22Rv1 (cell line): ENCODE data around the gene PPP6R1.

Source experiments
- ZFX ChIP-seq: fragments of 450-650 bp; IDR thresholded peaks from 2 replicates; pipeline ENCODE4 v1.6.1; 2017; ENCODE audit warnings: antibody characterized with exemption, borderline replicate concordance
- TF ChIP-seq, protein P1 (sequence below): fragments of 450-650 bp; IDR thresholded peaks from 2 replicates; pipeline ENCODE4 v1.5.1; 2017; ENCODE audit warnings: mild to moderate bottlenecking

DNA sequence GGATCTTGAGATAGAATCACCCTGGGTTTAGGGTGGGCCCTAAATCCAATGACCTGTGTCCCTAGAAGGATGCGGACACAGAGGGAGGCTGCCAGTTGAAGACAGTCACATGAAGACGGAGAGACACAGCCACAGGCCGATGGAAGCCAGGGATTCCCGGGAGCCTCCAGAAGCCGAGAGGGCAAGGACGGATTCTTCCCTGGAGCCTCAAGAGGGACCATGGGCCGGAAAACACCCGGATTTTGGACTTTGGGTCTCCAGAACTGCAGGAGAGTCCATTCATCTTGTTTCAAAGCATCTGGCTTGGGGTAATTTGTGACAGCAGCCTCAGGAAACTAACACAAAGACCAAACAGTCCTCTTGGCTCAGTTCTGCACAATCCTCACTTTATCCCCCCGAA is 32.5 kb downstream of the PPP6R1 start:
- TF ChIP-seq, protein P1, sequence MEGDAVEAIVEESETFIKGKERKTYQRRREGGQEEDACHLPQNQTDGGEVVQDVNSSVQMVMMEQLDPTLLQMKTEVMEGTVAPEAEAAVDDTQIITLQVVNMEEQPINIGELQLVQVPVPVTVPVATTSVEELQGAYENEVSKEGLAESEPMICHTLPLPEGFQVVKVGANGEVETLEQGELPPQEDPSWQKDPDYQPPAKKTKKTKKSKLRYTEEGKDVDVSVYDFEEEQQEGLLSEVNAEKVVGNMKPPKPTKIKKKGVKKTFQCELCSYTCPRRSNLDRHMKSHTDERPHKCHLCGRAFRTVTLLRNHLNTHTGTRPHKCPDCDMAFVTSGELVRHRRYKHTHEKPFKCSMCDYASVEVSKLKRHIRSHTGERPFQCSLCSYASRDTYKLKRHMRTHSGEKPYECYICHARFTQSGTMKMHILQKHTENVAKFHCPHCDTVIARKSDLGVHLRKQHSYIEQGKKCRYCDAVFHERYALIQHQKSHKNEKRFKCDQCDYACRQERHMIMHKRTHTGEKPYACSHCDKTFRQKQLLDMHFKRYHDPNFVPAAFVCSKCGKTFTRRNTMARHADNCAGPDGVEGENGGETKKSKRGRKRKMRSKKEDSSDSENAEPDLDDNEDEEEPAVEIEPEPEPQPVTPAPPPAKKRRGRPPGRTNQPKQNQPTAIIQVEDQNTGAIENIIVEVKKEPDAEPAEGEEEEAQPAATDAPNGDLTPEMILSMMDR: no peak
- TF ChIP-seq ZFX: no peak
